SK-N-SH (cell line): Measurements from ENCODE around the gene PGAM2. TPM values are rescaled to one million over a fixed set of nuclear protein-coding genes. Genes with fewer than 3 reads are reported as not detected.

Experiments used
- CTCF ChIA-PET: fragments of 300-600, 350-600 bp; formaldehyde crosslinking; extraction: SDS; loops from one replicate; lab custom pipeline; 2021; lab: Yijun Ruan, JAX
- POLR2A ChIA-PET: fragments of 350-600 bp; sonication (Branson Sonifier 250); formaldehyde crosslinking; extraction: SDS; loops from one replicate; lab custom pipeline; 2020; ENCODE audit warnings: antibody characterized with exemption, inconsistent platforms; lab: Yijun Ruan, JAX
- DNase-seq: peaks from one replicate; pipeline ENCODE4 v3.0.0; 2012
- H2AFZ ChIP-seq: fragments of 200-600 bp; sonication (generic); 2 replicates; pipeline ENCODE4 v1.8.1; 2016; ENCODE audit warnings: antibody characterized with exemption, mild to moderate bottlenecking, low read depth
- H3F3A ChIP-seq: fragments of 200-600 bp; sonication (generic); replicated peaks from 2 replicates; pipeline ENCODE3; 2016; ENCODE audit warnings: antibody characterized with exemption, mild to moderate bottlenecking; ENCODE audit not compliant: insufficient read depth
- H3K27ac ChIP-seq, 2 experiments: fragments of 200-500 bp in 1 of 2; fragments of 200-600 bp in 1 of 2; sonication (Bioruptor generic) in 1 of 2; sonication (generic), shearing (Covaris generic) in 1 of 2; 2 replicates each; pipeline versions ENCODE4 v1.5.1 to v1.6.1; 2014 to 2016; ENCODE audit warnings: low read depth in 2 of 2, inconsistent platforms in 1 of 2, low read length in 1 of 2, mild to moderate bottlenecking in 1 of 2, mixed read lengths in 1 of 2
- H3K27me3 ChIP-seq: fragments of 200-600 bp; sonication (generic), shearing (Covaris generic); 2 replicates; pipeline ENCODE4 v1.6.1; 2016; ENCODE audit warnings: mixed run types; ENCODE audit not compliant: insufficient read depth
- H3K36me3 ChIP-seq, 2 experiments: fragments of 200-500 bp in 1 of 2; fragments of 200-600 bp in 1 of 2; sonication (Bioruptor generic) in 1 of 2; sonication (generic) in 1 of 2; replicated peaks in 1 of 2; 2 replicates each; pipeline versions ENCODE3 to v1.5.1; 2014 to 2016; ENCODE audit warnings: low read length in 1 of 2, mild to moderate bottlenecking in 1 of 2; ENCODE audit not compliant: insufficient read depth in 2 of 2, control insufficient read depth in 1 of 2
- H3K4me1 ChIP-seq, 2 experiments: fragments of 200-500 bp in 1 of 2; fragments of 200-600 bp in 1 of 2; sonication (Bioruptor generic) in 1 of 2; sonication (generic), shearing (Covaris generic) in 1 of 2; 2 replicates each; pipeline versions ENCODE4 v1.5.1 to v1.6.1; 2014 to 2016; ENCODE audit warnings: low read depth in 1 of 2, low read length in 1 of 2, mixed run types in 1 of 2; ENCODE audit not compliant: insufficient read depth in 2 of 2, control insufficient read depth in 1 of 2
- H3K4me2 ChIP-seq: fragments of 200-600 bp; sonication (generic), shearing (Covaris generic); 2 replicates; pipeline ENCODE4 v1.6.1; 2017; ENCODE audit warnings: mixed run types
- H3K4me3 ChIP-seq, 2 experiments: fragments of 200-500 bp in 1 of 2; fragments of 200-600 bp in 1 of 2; sonication (Bioruptor generic) in 1 of 2; sonication (generic), shearing (Covaris generic) in 1 of 2; 2 replicates each; pipeline versions ENCODE4 v1.5.1 to v1.8.1; 2014 to 2016; ENCODE audit warnings: low read depth in 2 of 2, inconsistent platforms in 1 of 2, low read length in 1 of 2, mild to moderate bottlenecking in 1 of 2, mixed read lengths in 1 of 2, moderate library complexity in 1 of 2
- H3K79me2 ChIP-seq: fragments of 200-600 bp; sonication (generic); 2 replicates; pipeline ENCODE4 v1.8.1; 2017; ENCODE audit warnings: mild to moderate bottlenecking; ENCODE audit not compliant: insufficient read depth
- H3K9ac ChIP-seq: fragments of 200-600 bp; sonication (generic); 2 replicates; pipeline ENCODE4 v1.6.1; 2017; ENCODE audit warnings: mixed run types
- H3K9me2 ChIP-seq: fragments of 200-600 bp; sonication (generic); 2 replicates; pipeline ENCODE4 v1.6.1; 2017; ENCODE audit warnings: mixed run types
- H3K9me3 ChIP-seq: fragments of 200-600 bp; sonication (generic); 2 replicates; pipeline ENCODE4 v1.6.1; 2017; ENCODE audit warnings: mixed run types, mild to moderate bottlenecking, moderate library complexity
- H4K20me1 ChIP-seq: fragments of 200-600 bp; sonication (generic); 2 replicates; pipeline ENCODE4 v1.6.1; 2017; ENCODE audit warnings: mild to moderate bottlenecking, mixed run types; ENCODE audit not compliant: insufficient read depth
- CTCF ChIP-seq: fragments of 200-600 bp; sonication (generic); IDR thresholded peaks from 2 replicates; pipeline ENCODE4 v1.6.1; 2017; ENCODE audit warnings: antibody characterized with exemption, mild to moderate bottlenecking, moderate library complexity
- ELF1 ChIP-seq: IDR thresholded peaks from 2 replicates; pipeline ENCODE4 v1.4.0; 2012
- EP300 ChIP-seq, 2 experiments: IDR thresholded peaks; 2 replicates each; pipeline versions ENCODE4 v1.4.0 to v1.6.1; 2012; ENCODE audit warnings: borderline replicate concordance in 1 of 2, low read depth in 1 of 2, low read length in 1 of 2
- FOSL2 ChIP-seq: IDR thresholded peaks from 2 replicates; pipeline ENCODE4 v1.4.0; 2012; ENCODE audit warnings: low read depth, mild to moderate bottlenecking, moderate library complexity, borderline replicate concordance
- FOXJ3 ChIP-seq: sonication (generic); formaldehyde crosslinking; IDR thresholded peaks from 2 replicates; pipeline ENCODE4 v1.5.1; 2020; ENCODE audit warnings: mild to moderate bottlenecking, missing genetic modification reagents
- FOXM1 ChIP-seq: IDR thresholded peaks from 2 replicates; pipeline ENCODE4 v1.4.0; 2012; ENCODE audit warnings: low read depth, mild to moderate bottlenecking
- GABPA ChIP-seq: IDR thresholded peaks from 2 replicates; pipeline ENCODE4 v1.4.0; 2012; ENCODE audit warnings: low read depth, mild to moderate bottlenecking
- NFIC ChIP-seq: IDR thresholded peaks from 2 replicates; pipeline ENCODE4 v1.4.0; 2012; ENCODE audit warnings: borderline replicate concordance
- NRF1 ChIP-seq: IDR thresholded peaks from 2 replicates; pipeline ENCODE4 v1.6.1; 2012; ENCODE audit warnings: low read depth, mild to moderate bottlenecking, low read length
- RCOR1 ChIP-seq: fragments of 150-350 bp; IDR thresholded peaks from 2 replicates; pipeline ENCODE4 v1.6.1; 2017; ENCODE audit warnings: antibody characterized with exemption, low read length
- REST ChIP-seq: IDR thresholded peaks from 2 replicates; pipeline ENCODE4 v1.6.1; 2012; ENCODE audit warnings: mild to moderate bottlenecking, low read depth, low read length, moderate library complexity
- RFX5 ChIP-seq: IDR thresholded peaks from 2 replicates; pipeline ENCODE4 v1.6.1; 2012; ENCODE audit warnings: mild to moderate bottlenecking, improper control_type of control experiment, low read length
- RXRA ChIP-seq: IDR thresholded peaks from 2 replicates; pipeline ENCODE4 v1.4.0; 2012; ENCODE audit warnings: low read depth, mild to moderate bottlenecking, borderline replicate concordance
- SIN3A ChIP-seq: IDR thresholded peaks from 2 replicates; pipeline ENCODE4 v1.6.1; 2012; ENCODE audit warnings: low read depth, mild to moderate bottlenecking, low read length, moderate library complexity, borderline replicate concordance
- TAF1 ChIP-seq: IDR thresholded peaks from 2 replicates; pipeline ENCODE4 v1.6.1; 2012; ENCODE audit warnings: low read depth, mild to moderate bottlenecking, low read length, moderate library complexity, borderline replicate concordance
- TEAD4 ChIP-seq: IDR thresholded peaks from 2 replicates; pipeline ENCODE4 v1.4.0; 2012; ENCODE audit warnings: mild to moderate bottlenecking, borderline replicate concordance; ENCODE audit not compliant: insufficient read depth
- YY1 ChIP-seq: IDR thresholded peaks from 2 replicates; pipeline ENCODE4 v1.4.0; 2012; ENCODE audit warnings: low read depth, mild to moderate bottlenecking
- WGBS: methylation state at CpG from one replicate; pipeline ENCODE4 v1.1.6; 2017; ENCODE audit warnings: low lambda C conversion rate; 5-methylcytosine and 5-hydroxymethylcytosine counted together
- polyA plus RNA-seq, 3 experiments: library from polyadenylated mRNA; depleted of rRNA; stranded (reverse); fragments of >200 nt; gene quantifications; 2 replicates each; pipeline ENCODE4 v1.2.3, GENCODE V29; 2012
- TF ChIP-seq, protein P1 (sequence below): IDR thresholded peaks from 2 replicates; pipeline ENCODE4 v1.4.0; 2012; ENCODE audit warnings: low read depth
- TF ChIP-seq, protein P2 (sequence below): fragments of 150-350 bp; IDR thresholded peaks from 2 replicates; pipeline ENCODE4 v1.6.1; 2017; ENCODE audit warnings: antibody characterized with exemption, low read length, low read depth, borderline replicate concordance

PGAM2 gene
- polyA plus RNA-seq, 1 of the 3 experiments (the other 2 are of a cell fraction) = 0.79 TPM

DNA sequence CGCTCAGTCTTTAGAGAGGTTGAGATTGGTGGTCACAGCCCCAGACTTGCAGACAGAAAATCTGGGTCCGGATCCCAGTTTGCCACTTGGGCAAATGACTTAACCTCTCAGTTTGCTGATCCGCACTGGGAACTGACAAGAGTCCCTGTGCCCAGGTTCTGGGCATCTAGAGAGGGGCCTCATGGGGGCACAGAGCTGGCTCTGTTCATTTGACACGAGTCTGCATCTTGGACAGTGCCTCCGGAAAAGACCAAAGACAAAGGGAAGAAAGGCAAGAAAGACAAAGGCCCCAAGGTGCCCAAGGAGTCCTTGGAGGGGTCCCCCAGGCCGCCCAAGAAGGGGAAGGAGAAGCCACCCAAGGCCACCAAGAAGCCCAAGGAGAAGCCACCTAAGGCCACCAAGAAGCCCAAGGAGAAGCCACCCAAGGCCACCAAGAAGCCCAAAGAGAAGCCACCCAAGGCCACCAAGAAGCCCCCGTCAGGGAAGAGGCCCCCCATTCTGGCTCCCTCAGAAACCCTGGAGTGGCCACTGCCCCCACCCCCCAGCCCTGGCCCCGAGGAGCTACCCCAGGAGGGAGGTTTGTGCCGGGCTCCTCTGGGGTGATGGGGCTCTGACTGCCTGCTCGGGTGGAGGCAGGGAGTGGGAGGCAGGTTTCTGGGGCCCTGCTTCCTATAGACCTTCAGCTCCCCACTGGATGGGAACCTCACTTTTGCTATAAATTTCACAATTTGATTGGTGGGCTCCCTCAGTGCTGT is 41.1 kb upstream of the PGAM2 start:
- H3K9me3 ChIP-seq = no peaks in the 10 kb centered on the region
- H3K79me2 ChIP-seq = peaks cover 41% of the 10 kb centered on the region
- peaks cover 22% of the 10 kb centered on the region for H3F3A ChIP-seq
- H3K4me2 ChIP-seq = peak overlapping the region; percentile 76
- 0 out of 2 replicates have a peak overlapping the region, but pooled peaks have one; percentile 80 for H3K9ac ChIP-seq
- peak overlapping the region in 1 of 2 experiments; percentile 67; a peak in 1 of 4 replicates for H3K27ac ChIP-seq
- no peaks in the 10 kb centered on the region for H3K27me3 ChIP-seq
- peaks cover 16 to 50% of the 10 kb centered on the region in 2 experiments for H3K36me3 ChIP-seq
- H4K20me1 ChIP-seq = no peaks in the 10 kb centered on the region
- CTCF ChIA-PET = interaction anchor here (0.6 to 2.8 kb wide), 6 partner anchors 9 to 90 kb away, joined by 3 to 12 read pairs (median 3); partner anchors contain the start of gene POLD2
- TF ChIP-seq GABPA (no peak), FOXJ3 (CRISPR knock-in tag) (no peak), RFX5 (no peak), TEAD4 (no peak), REST (no peak), NFIC (no peak), TAF1 (no peak), CTCF (no peak), FOXM1 (no peak), FOSL2 (no peak), YY1 (no peak), NRF1 (no peak), RCOR1 (no peak), EP300 (IDR thresholded peaks at IDR 0.05; ENCODE audit: borderline replicate concordance in 1 of 2, low read depth in 1 of 2, low read length in 1 of 2) (no peak), SIN3A (no peak), RXRA (no peak), ELF1 (no peak)
- TF ChIP-seq, protein P1, sequence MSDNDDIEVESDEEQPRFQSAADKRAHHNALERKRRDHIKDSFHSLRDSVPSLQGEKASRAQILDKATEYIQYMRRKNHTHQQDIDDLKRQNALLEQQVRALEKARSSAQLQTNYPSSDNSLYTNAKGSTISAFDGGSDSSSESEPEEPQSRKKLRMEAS = no peak
- TF ChIP-seq, protein P2, sequence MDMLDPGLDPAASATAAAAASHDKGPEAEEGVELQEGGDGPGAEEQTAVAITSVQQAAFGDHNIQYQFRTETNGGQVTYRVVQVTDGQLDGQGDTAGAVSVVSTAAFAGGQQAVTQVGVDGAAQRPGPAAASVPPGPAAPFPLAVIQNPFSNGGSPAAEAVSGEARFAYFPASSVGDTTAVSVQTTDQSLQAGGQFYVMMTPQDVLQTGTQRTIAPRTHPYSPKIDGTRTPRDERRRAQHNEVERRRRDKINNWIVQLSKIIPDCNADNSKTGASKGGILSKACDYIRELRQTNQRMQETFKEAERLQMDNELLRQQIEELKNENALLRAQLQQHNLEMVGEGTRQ = no peak
- TF ChIP-seq, all 33 proteins: peak for 0
- peak overlapping the region; percentile 51 to 66; a peak in 2 of 4 replicates for H3K4me3 ChIP-seq
- no peak overlapping the region for H2AFZ ChIP-seq
- WGBS = 89% methylated on average over 9 of the region's 10 CpGs
- no peak for DNase-seq
- peaks cover 22 to 33% of the 10 kb centered on the region in 2 experiments; a peak in 2 of 4 replicates for H3K4me1 ChIP-seq
- POLR2A ChIA-PET = interaction anchor here (1.2 to 2.2 kb wide), 2 partner anchors 16 to 41 kb away, joined by 4 to 9 read pairs; partner anchors contain the start of genes PGAM2 and POLD2
- H3K9me2 ChIP-seq = no peaks in the 10 kb centered on the region
